A673 (cell line): ENCODE measurements around the gene PYGO2. TPM values are rescaled to one million over a fixed set of nuclear protein-coding genes. Genes with fewer than 3 reads are reported as not detected.
"Not testable (repeated sequence)": the region's sequence is repeated elsewhere in the genome, so short reads cannot be mapped to it uniquely, and the experiment has no call there.

Experiments used
- BruUV-seq: library from RNA; stranded (reverse); fragments of 400-500 nt; replicated peaks from 2 replicates; lab custom pipeline; 2021; lab: Mats Ljungman, UMichigan
- CTCF ChIA-PET: fragments of 300-600 bp; sonication (Branson Sonifier 250); formaldehyde crosslinking; loops from one replicate; lab custom pipeline; 2022; ENCODE audit warnings: antibody characterized with exemption; lab: Charles Lee
- POLR2A ChIA-PET: fragments of 300-600 bp; sonication (Branson Sonifier 250); formaldehyde crosslinking; loops from one replicate; lab custom pipeline; 2022; ENCODE audit warnings: antibody characterized with exemption; ENCODE audit not compliant: low non-redundant PET; lab: Charles Lee
- DNase-seq: peaks from one replicate; pipeline ENCODE4 v3.0.0-alpha.2; 2015; ENCODE audit warnings: low spot score
- H3K27ac ChIP-seq: fragments of 200-600 bp; sonication (generic); 2 replicates; pipeline ENCODE4 v1.5.1; 2016; ENCODE audit warnings: mixed run types, low read depth, mild to moderate bottlenecking, mixed read lengths, antibody characterized with exemption, low read length; ENCODE audit not compliant: poor library complexity, severe bottlenecking
- H3K27me3 ChIP-seq: fragments of 200-600 bp; sonication (generic); replicated peaks from 2 replicates; pipeline ENCODE4 v1.6.1; 2017; ENCODE audit warnings: mixed run types, low read depth, mild to moderate bottlenecking, mixed read lengths, antibody characterized with exemption, low read length; ENCODE audit not compliant: insufficient read depth, poor library complexity
- H3K36me3 ChIP-seq: fragments of 200-600 bp; sonication (generic); 2 replicates; pipeline ENCODE4 v1.6.1; 2016; ENCODE audit warnings: mixed run types, mild to moderate bottlenecking, mixed read lengths, antibody characterized with exemption, low read length; ENCODE audit not compliant: insufficient read depth, poor library complexity, severe bottlenecking
- H3K4me1 ChIP-seq: fragments of 200-600 bp; sonication (generic); 2 replicates; pipeline ENCODE4 v1.6.1; 2017; ENCODE audit warnings: mixed run types, mild to moderate bottlenecking, mixed read lengths, antibody characterized with exemption, low read length; ENCODE audit not compliant: insufficient read depth, poor library complexity, severe bottlenecking
- H3K4me3 ChIP-seq: fragments of 200-600 bp; sonication (generic); 2 replicates; pipeline ENCODE4 v1.5.1; 2016; ENCODE audit warnings: low read depth, mixed run types, mild to moderate bottlenecking, mixed read lengths, low read length; ENCODE audit not compliant: poor library complexity, severe bottlenecking
- H3K9me3 ChIP-seq: fragments of 200-600 bp; sonication (generic); 2 replicates; pipeline ENCODE4 v1.6.1; 2016; ENCODE audit warnings: mixed run types, low read depth, mild to moderate bottlenecking, mixed read lengths, antibody characterized with exemption, low read length; ENCODE audit not compliant: poor library complexity, severe bottlenecking
- CTCF ChIP-seq: fragments of 300-800, 200-600 bp; sonication (generic); conservative IDR thresholded peaks from 2 replicates; pipeline ENCODE4 v1.5.1; 2017; ENCODE audit warnings: low read depth, mild to moderate bottlenecking, antibody characterized with exemption, low read length, moderate library complexity, mixed read lengths
- EZH2 ChIP-seq: fragments of 200-600 bp; sonication (generic); IDR thresholded peaks from 2 replicates; pipeline ENCODE4 v1.6.1; 2017; ENCODE audit warnings: borderline replicate concordance, low read depth, mild to moderate bottlenecking, mixed read lengths, antibody characterized with exemption, low read length; ENCODE audit not compliant: poor library complexity, severe bottlenecking
- intact Hi-C: fragments of 100-400 bp; cut with micrococcal nuclease; formaldehyde crosslinking; loops from one replicate; pipeline ENCODE4 v1.10.0; 2022; ENCODE audit not compliant: unreplicated experiment
- total RNA-seq: library from RNA; stranded (reverse); gene quantifications from 2 replicates; pipeline ENCODE4 v1.2.3, GENCODE V29; 2021

Gene PYGO2
- total RNA-seq, 1 experiment from 2014 or later, result 48.5 TPM

GRCh38 chr1:154982897-154983648 is 21.5 kb upstream of the PYGO2 start, which contains the start of gene FLAD1:
FLAD1 (plus strand) TSS chr1:154983344; CDS start chr1:154983695, 351 bp downstream.
- TF ChIP-seq EZH2 (no peak), CTCF (no peak)
- Histone ChIP-seq H3K4me1 (peaks cover 6% of the 10 kb centered on the region), H3K27me3 (no peaks in the 10 kb centered on the region), H3K9me3 (no peaks in the 10 kb centered on the region), H3K27ac (peak within 1 kb of the TSS; percentile 75), H3K4me3 (peak within 1 kb of the TSS; percentile 76), H3K36me3 (peaks cover 38% of the 10 kb centered on the region)
- CTCF ChIA-PET, result interaction anchor here (0.6 to 0.7 kb wide), 2 partner anchors 12 to 504 kb away, joined by 3 to 4 read pairs; no protein-coding TSS in a partner anchor
- intact Hi-C loops, result no loop called here
- BruUV-seq, result no TSS peak
- DNase-seq, result peak; percentile 100
- POLR2A ChIA-PET, result interaction anchor here (0.7 kb wide), 1 partner anchor 35 kb away, joined by 4 read pairs; no protein-coding TSS in a partner anchor

GRCh38 chr1:154982341-154982740 is 20.8 kb upstream of the PYGO2 start:
- Histone ChIP-seq H3K36me3 (peaks cover 38% of the 10 kb centered on the region), H3K27me3 (no peaks in the 10 kb centered on the region), H3K27ac (peak overlapping the region; percentile 75), H3K9me3 (no peaks in the 10 kb centered on the region), H3K4me3 (peak overlapping the region; percentile 76), H3K4me1 (peaks cover 9% of the 10 kb centered on the region)
- ChIA-PET POLR2A (no interaction called here), CTCF (no interaction called here)
- TSS peak; percentile 99 for BruUV-seq
- TF ChIP-seq CTCF (no peak), EZH2 (no peak)
- no peak for DNase-seq
- intact Hi-C loops, result no loop called here

- Histone ChIP-seq H3K36me3 (peaks cover 37% of the 10 kb centered on the region), H3K4me3 (no peak overlapping the region), H3K27ac (peak overlapping the region; percentile 96), H3K4me1 (peaks cover 26% of the 10 kb centered on the region), H3K9me3 (no peaks in the 10 kb centered on the region), H3K27me3 (no peaks in the 10 kb centered on the region)
- no peak for DNase-seq
- intact Hi-C loops, result no loop called here
- no TSS peak for BruUV-seq
- TF ChIP-seq CTCF (no peak), EZH2 (no peak)
- POLR2A ChIA-PET, result no interaction called here
- CTCF ChIA-PET, result no interaction called here
Measured at GRCh38 chr1:154978360-154978759, 16.8 kb upstream of the PYGO2 start.

- POLR2A ChIA-PET, intact Hi-C loops, BruUV-seq, CTCF ChIA-PET, DNase-seq, H3K9me3 ChIP-seq, H3K4me3 ChIP-seq, H3K27me3 ChIP-seq: not testable (repeated sequence)
- Histone ChIP-seq H3K27ac (peak overlapping the region; percentile 96), H3K4me1 (peaks cover 32% of the 10 kb centered on the region), H3K36me3 (peaks cover 37% of the 10 kb centered on the region)
Measured at GRCh38 chr1:154977762-154978161, 16.2 kb upstream of the PYGO2 start.
